Raji (cell line): ENCODE measurements around the gene DDX49.

Experiments used
- POLR2A ChIP-seq: IDR thresholded peaks from 2 replicates; pipeline ENCODE4 v1.6.1; 2011; ENCODE audit warnings: low read depth, low read length, control low read depth; ENCODE audit not compliant: insufficient read depth

The DDX49 gene

DNA sequence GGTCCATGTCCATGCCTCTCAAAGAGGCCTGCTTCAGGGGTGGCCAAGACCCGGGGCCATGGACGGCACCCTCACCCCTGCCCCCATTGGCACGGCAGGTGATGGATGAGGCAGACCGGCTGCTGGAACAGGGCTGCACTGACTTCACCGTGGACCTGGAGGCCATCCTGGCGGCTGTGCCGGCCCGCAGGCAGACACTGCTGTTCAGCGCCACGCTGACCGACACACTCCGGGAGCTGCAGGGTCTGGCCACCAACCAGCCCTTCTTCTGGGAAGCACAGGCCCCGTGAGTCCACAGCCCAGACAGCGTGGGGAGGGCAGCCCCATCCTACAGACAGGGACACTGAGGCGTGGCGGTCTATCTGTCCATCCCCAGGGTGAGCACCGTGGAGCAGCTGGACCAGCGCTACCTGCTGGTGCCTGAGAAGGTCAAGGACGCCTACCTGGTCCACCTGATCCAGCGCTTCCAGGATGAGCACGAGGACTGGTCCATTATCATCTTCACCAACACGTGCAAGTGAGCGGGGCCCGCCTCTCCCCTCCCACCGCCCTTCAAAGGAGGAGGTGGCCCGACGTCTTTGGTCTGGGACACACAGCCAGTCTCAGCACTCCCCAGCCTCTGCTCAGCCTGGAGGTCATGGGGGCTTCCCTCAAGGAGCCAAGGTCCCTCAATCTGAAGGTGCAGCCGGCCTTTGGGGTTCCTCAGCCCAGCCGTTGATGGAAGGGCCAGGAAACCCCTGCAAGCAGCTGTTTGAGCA lies 2.9 kb downstream of the DDX49 start:
- TF ChIP-seq POLR2A = no peak

DNA sequence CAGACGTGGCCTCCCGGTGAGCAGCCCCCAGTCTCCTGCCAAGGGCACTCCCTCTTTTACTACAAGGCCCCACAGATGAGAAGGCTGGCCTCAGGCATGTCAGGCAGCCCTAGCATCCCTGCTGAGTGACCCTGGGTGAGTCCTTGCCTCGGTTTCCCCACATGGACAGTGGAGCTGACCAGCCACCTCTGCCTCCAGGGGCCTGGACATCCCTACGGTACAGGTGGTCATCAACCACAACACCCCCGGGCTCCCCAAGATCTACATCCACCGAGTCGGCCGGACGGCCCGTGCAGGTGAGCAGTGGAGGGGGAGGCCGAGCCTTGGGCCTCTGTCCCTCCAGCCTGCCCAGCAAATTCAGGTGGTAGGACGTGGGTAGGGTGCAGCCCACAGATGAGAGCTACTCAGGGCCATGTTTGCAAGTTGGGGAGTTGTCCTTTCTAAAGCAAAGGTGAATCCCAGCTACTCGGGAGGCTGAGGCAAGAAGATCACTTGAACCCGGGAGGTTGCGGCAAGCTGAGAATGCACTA lies 5.2 kb downstream of the DDX49 start:
- no peak for TF ChIP-seq POLR2A

GRCh38 chr19:18928018-18928805 lies 8.7 kb downstream of the DDX49 start:
- TF ChIP-seq POLR2A = no peak

DNA sequence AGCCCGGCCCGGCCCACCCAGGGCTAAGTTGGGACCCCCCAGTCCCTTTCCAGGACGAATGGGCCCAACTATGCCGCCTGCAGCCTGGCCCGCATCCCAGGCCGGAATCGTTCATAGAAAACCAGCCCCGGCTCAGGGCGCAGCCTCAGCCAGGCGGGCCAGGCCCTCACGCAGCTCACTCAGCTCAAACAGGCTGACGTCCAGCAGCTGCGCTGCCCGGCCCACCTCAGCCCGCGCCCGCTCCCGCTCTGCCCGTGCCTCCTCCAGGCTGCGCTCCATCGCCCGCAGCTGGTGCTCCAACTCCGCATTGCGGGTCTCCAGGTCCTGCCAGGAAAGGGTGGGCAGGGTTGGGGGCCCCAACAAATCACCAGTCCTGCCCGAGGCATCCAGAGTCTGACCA lies 9.8 kb downstream of the DDX49 start:
- no peak for TF ChIP-seq POLR2A

- no peak for TF ChIP-seq POLR2A
These were observed 12.0 kb downstream of the DDX49 start for GRCh38 chr19:18931316-18932162.

DNA sequence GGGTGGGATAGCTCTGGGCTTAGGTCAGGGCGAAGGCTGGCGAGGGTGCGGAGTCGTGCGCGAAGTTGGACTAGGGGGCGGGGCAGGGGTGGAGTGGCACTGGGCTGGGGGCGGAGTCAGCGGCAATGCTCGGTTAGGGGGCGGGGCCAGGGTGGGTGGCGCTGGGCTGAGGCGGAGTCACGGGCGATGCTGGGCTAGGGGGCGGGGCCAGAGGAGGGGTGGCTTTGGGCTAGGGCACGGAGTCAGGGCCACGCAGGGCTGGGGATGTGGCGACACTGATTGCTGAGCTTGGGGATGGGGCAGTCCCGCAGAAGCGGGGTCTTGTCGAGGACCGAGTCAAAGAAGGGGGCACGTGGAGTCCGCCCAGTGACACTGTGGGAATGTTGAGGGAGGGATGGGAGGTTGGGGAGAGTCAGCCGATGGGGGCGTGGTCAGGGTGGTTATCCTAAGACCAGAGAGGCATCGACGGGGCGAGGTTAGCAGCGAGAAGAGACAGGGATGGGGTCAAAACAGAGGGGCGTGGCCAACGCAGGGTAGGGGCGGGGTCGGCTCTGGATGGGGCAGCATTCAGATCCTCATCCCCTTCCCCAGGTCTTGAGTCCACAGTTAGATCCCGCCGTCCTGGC lies 12.8 kb downstream of the DDX49 start:
- no peak for TF ChIP-seq POLR2A

DNA sequence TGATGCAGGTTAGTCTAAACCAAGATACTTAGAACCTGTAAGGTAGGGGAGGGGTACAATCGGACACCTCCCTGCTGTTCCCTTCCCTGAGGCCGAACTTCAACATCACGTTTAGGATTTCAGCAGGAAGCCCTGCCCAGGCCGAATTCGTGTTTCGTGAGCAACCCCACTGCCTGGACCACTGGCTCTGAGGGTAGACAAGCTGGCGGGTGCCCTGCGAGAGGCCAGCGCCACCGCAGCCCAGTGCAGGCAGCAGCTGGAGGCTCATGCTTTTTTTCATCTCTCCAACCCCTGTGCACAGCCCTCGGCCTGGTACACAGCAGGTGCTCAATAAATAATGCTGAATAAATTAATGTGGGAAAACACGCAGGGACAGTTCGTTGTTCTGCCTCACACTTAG lies 13.8 kb downstream of the DDX49 start:
- no peak for TF ChIP-seq POLR2A

DNA sequence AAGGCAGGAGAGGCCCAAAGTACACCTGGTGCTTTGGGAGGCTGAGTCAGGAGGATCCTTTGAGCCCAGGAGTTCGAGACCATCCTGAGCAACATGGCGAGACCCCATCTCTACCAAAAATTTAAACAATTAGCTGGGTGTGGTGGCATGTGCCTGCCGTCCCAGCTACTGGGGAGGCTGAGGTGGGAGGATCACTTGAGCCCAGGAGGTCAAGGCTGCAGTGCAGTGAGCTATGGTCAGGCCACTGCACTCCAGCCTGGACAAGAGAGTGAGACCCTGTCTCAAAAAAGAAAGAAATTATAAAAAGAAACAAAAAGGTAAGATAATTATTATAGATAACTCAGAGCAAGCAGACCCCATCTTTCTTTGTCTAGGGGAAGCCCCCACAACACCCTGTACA lies 19.6 kb downstream of the DDX49 start:
- no peak for TF ChIP-seq POLR2A

DNA sequence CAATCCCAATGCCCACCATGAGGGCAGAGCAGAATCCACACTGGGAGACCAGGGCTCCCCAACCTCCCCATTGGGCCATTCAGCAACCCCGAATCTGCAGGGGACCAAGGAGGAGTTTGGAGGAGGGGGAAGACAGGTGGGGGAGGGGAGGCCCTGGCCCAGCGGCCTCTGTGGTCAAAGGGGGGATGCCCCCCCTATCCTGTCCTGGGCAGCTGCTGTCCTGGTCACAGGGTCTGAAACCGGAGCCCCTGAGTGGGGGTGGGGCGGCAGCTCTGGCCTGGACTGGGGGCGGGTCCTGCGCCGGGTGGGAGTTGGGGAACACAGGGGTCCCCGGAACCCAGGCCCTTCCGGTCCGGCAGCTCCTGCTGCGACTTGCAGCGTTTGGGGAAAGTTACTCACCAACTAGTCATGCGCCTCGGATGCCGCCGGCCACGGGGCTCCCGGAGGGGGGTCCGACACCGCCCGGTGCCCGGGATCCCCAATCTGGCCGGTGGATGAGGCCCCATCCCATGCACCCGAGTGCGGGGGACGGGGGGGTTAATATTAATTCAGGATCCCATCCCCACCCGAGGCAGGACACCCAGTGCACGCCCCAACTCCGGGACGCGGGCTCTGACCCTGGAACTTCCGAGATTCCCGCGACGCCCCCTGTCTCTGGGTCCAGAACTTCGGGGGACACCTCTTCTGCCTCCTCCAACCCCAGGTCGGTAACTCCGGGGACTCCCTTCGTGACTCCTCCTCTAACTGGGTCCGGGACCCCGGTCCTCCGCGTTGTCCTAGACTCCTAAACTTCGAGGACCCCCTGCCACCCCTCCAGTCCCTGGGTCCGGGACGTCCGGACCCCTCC lies 20.6 kb downstream of the DDX49 start:
- no peak for TF ChIP-seq POLR2A

DNA sequence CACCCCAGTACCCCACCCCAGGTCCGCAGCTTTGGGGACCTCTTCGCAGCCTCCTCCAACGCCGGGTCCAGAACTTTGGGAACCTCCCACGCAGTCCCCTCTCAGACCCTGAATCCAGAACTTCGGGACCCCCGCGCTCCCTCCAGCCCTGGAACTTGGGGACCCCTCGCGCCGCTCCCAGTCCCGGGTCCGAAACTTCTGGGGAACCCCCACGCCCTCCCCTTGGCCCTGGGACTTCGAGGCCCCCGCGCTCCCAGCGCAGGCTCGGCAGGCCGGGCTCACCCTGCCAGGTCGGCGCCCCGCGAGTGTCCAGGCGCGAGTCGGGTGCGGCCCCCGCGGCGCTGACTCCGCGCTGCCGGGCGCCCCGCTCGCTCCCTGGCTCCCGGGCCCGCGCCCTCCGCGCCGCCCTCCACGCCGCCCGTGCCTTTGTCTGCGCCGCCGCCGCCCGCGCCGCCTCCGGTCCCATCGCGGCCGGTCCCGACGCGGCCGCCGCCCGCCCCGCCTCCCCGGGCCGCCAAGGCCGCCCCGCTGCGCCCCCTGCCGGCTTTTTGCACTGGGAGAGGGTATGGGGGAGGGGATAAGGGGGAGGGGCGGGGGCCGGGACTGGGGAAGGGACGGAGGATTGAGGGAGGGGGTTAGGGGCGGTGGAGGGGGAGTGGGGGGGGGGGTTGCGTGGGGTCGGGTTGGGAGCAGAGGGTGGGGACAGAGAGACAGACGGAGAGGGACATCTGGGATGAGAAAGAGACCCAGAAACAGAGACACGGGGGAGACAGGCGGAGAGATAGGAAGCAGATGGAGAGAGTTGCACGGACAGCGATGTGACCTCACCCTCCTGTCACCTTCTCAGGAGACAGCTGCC lies 21.5 kb downstream of the DDX49 start, which contains the start of gene HOMER3:
TSS of gene HOMER3 (minus strand) at position 449 of the 859 bp plus-strand sequence. CDS start 2,235 bp downstream, outside the sequence.
- no peak for TF ChIP-seq POLR2A

DNA sequence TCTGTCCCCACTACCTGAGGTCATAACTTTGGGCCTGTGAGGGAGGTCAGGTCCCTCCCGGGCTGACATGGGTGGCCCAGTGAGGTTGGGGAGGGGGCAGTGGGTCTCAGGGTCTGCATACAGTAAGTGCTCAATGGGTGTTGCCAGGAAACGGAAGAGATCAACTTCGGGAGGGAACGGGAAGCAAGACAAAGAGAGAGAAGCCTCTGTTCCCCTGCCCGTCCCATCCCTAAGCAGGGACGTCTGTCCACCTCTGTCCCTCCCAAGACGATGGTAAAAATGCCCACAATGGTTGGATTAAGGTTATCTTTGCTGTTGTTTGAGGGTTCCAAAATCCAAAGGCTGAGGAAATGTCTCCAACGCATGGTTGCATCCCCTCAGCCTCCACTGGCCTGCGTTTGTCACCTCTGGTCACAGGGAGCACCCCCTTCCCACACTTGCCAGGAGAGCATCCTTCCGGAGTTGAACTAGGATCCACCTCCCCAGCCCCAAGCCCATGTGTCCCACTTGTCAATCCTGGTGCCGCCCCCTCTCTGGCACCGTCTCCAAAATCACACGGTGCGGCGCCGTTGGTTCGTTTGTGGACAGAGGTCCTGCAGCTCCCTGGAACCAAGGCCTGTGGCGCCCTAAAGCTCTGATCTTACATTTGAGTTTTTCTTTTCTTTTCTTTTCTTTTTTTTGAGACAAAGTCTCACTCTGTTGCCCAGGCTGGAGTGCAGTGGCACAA lies 22.3 kb downstream of the DDX49 start:
- TF ChIP-seq POLR2A = no peak

GRCh38 chr19:18942692-18943091 lies 23.2 kb downstream of the DDX49 start:
- TF ChIP-seq POLR2A = no peak
